ENCODE data around the gene SERPING1. TPM values are rescaled to one million over a fixed set of nuclear protein-coding genes. Genes with fewer than 3 reads are reported as not detected.
A peak's percentile ranks its signal among the peaks of the same experiment; 100 is the strongest.

SERPING1 gene
- total and polyA plus RNA-seq, 2 donors (not counting 1 experiment from before 2014, with no cell fraction given) = 17.2 to 117 TPM

GRCh38 chr11:57647960-57648800, 50.7 kb downstream of the SERPING1 start:
- DNase-seq (ENCODE audit: low read depth in 2 of 2) = no peak
- Histone ChIP-seq H3K4me3 (replicated peaks in 1 of 4; ENCODE audit: control extremely low read depth in 1 of 4, insufficient read depth in 1 of 4, low read depth in 3 of 4, low read length in 4 of 4) (peak overlapping the region in 2 of 4 experiments; percentile 76 to 78), H2AFZ (ENCODE audit: low read length) (no peak overlapping the region), H3K4me1 (ENCODE audit: control insufficient read depth, extremely low read depth, insufficient read depth, low read length) (peaks cover 23% of the 10 kb centered on the region), H3K27me3 (ENCODE audit: control insufficient read depth, insufficient read depth, low read length) (peaks cover 26% of the 10 kb centered on the region), H3K4me2 (ENCODE audit: extremely low read depth, insufficient read depth, low read length) (peak overlapping the region; percentile 63), H3K9ac (ENCODE audit: insufficient read depth, low read length) (no peak overlapping the region), H3K36me3 (ENCODE audit: control insufficient read depth, insufficient read depth, low read length) (no peaks in the 10 kb centered on the region), H3K27ac (ENCODE audit: insufficient read depth, low read length) (no peak overlapping the region), H3K79me2 (ENCODE audit: control insufficient read depth, insufficient read depth, low read length) (no peaks in the 10 kb centered on the region), H3K9me3 (ENCODE audit: control insufficient read depth, insufficient read depth, low read depth, low read length) (no peaks in the 10 kb centered on the region), H4K20me1 (ENCODE audit: control insufficient read depth, extremely low read depth, insufficient read depth, low read length) (no peaks in the 10 kb centered on the region)
- TF ChIP-seq CTCF (conservative IDR thresholded peaks at IDR 0.05 in 1 of 2, IDR thresholded peaks at IDR 0.05 in 1 of 2; ENCODE audit: low read depth in 1 of 2, low read length in 2 of 2) (no peak), EZH2 (IDR thresholded peaks at IDR 0.05; ENCODE audit: low read length, missing control alignments) (no peak)

GRCh38 chr11:57648801-57649735, 51.6 kb downstream of the SERPING1 start:
- Histone ChIP-seq H3K79me2 (ENCODE audit: control insufficient read depth, insufficient read depth, low read length) (no peaks in the 10 kb centered on the region), H3K36me3 (ENCODE audit: control insufficient read depth, insufficient read depth, low read length) (no peaks in the 10 kb centered on the region), H3K4me1 (ENCODE audit: control insufficient read depth, extremely low read depth, insufficient read depth, low read length) (peaks cover 23% of the 10 kb centered on the region), H3K4me3 (replicated peaks in 1 of 4; ENCODE audit: control extremely low read depth in 1 of 4, insufficient read depth in 1 of 4, low read depth in 3 of 4, low read length in 4 of 4) (peak overlapping the region; percentile 24 to 78 (median 50)), H3K9ac (ENCODE audit: insufficient read depth, low read length) (no peak overlapping the region), H2AFZ (ENCODE audit: low read length) (no peak overlapping the region), H3K27me3 (ENCODE audit: control insufficient read depth, insufficient read depth, low read length) (peaks cover 26% of the 10 kb centered on the region), H3K9me3 (ENCODE audit: control insufficient read depth, insufficient read depth, low read depth, low read length) (no peaks in the 10 kb centered on the region), H3K4me2 (ENCODE audit: extremely low read depth, insufficient read depth, low read length) (peak overlapping the region; percentile 96), H4K20me1 (ENCODE audit: control insufficient read depth, extremely low read depth, insufficient read depth, low read length) (no peaks in the 10 kb centered on the region), H3K27ac (ENCODE audit: insufficient read depth, low read length) (no peak overlapping the region)
- no peak for TF ChIP-seq EZH2 (IDR thresholded peaks at IDR 0.05; ENCODE audit: low read length, missing control alignments)
- TF ChIP-seq CTCF (conservative IDR thresholded peaks at IDR 0.05 in 1 of 2, IDR thresholded peaks at IDR 0.05 in 1 of 2; ENCODE audit: low read depth in 1 of 2, low read length in 2 of 2) = no peak
- DNase-seq (ENCODE audit: low read depth in 2 of 2) = peak in 1 of 2 donors; percentile 28

All from fibroblast of lung (primary cell).